Measurements from ENCODE around the gene COL27A1. TPM values are rescaled to one million over a fixed set of nuclear protein-coding genes. Genes with fewer than 3 reads are reported as not detected.

COL27A1 gene
- total RNA-seq, 1 donor from 2014 or later: 48.5 TPM

DNA sequence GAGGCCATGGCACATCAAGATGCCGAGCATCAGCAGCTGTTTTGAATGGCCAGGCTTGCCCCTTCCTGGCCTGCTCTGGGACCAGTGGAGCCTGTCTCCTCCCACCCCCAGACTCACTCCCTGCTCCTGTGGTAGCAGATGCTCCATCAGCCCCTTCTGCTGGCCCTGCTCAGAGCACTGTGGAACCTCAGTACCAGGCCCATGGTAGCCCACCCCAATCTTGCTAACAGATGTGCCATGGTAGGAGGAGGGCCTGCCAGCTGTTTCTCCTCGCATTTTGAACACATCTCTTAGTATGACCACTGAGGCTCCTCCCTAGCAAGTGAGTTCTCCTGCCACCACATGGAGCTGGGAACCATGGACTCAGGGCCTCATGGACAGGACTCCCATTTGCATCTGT lies 29.5 kb downstream of the COL27A1 start:
- H3K4me1 Mint-ChIP-seq (ENCODE audit: low read depth): peaks cover 28% of the 10 kb centered on the region
- DNase-seq (ENCODE audit: low spot score): no peak
- H3K9me3 Mint-ChIP-seq (ENCODE audit: low read depth): peaks cover 4% of the 10 kb centered on the region
- TF ChIP-seq CTCF (IDR thresholded peaks at IDR 0.05): no peak
- H3K27ac Mint-ChIP-seq (ENCODE audit: unreplicated experiment): no peak overlapping the region
- no peaks in the 10 kb centered on the region for H3K27me3 Mint-ChIP-seq (ENCODE audit: low read depth)
- H3K4me3 Mint-ChIP-seq (ENCODE audit: unreplicated experiment): no peak overlapping the region
- peaks cover 19% of the 10 kb centered on the region for H3K36me3 Mint-ChIP-seq (ENCODE audit: low read depth)

GRCh38 chr9:114185570-114186490 lies 30.5 kb downstream of the COL27A1 start:
- no peak overlapping the region for H3K27ac Mint-ChIP-seq (ENCODE audit: unreplicated experiment)
- peaks cover 24% of the 10 kb centered on the region for H3K36me3 Mint-ChIP-seq (ENCODE audit: low read depth)
- no peak for DNase-seq (ENCODE audit: low spot score)
- H3K9me3 Mint-ChIP-seq (ENCODE audit: low read depth): peaks cover 6% of the 10 kb centered on the region
- H3K4me3 Mint-ChIP-seq (ENCODE audit: unreplicated experiment): no peak overlapping the region
- H3K4me1 Mint-ChIP-seq (ENCODE audit: low read depth): peaks cover 19% of the 10 kb centered on the region
- H3K27me3 Mint-ChIP-seq (ENCODE audit: low read depth): no peaks in the 10 kb centered on the region
- TF ChIP-seq CTCF (IDR thresholded peaks at IDR 0.05): no peak

- peaks cover 30% of the 10 kb centered on the region for H3K36me3 Mint-ChIP-seq (ENCODE audit: low read depth)
Observed at GRCh38 chr9:114186605-114187289, 31.4 kb downstream of the COL27A1 start.

GRCh38 chr9:114187827-114188226 lies 32.5 kb downstream of the COL27A1 start:
- no peak for DNase-seq (ENCODE audit: low spot score)
- Mint-ChIP-seq H3K36me3 (ENCODE audit: low read depth) (peaks cover 29% of the 10 kb centered on the region), H3K27me3 (ENCODE audit: low read depth) (no peaks in the 10 kb centered on the region), H3K27ac (ENCODE audit: unreplicated experiment) (no peak overlapping the region), H3K4me3 (ENCODE audit: unreplicated experiment) (no peak overlapping the region), H3K9me3 (ENCODE audit: low read depth) (peaks cover 6% of the 10 kb centered on the region), H3K4me1 (ENCODE audit: low read depth) (peaks cover 4% of the 10 kb centered on the region)
- TF ChIP-seq CTCF (IDR thresholded peaks at IDR 0.05): no peak

More at GRCh38 chr9:114186605-114187289, 31.4 kb downstream of the COL27A1 start:
- no peak overlapping the region for H3K4me3 Mint-ChIP-seq (ENCODE audit: unreplicated experiment)
- H3K27ac Mint-ChIP-seq (ENCODE audit: unreplicated experiment): no peak overlapping the region
- H3K9me3 Mint-ChIP-seq (ENCODE audit: low read depth): peaks cover 6% of the 10 kb centered on the region
- H3K27me3 Mint-ChIP-seq (ENCODE audit: low read depth): no peaks in the 10 kb centered on the region
- DNase-seq (ENCODE audit: low spot score): no peak
- no peak for TF ChIP-seq CTCF (IDR thresholded peaks at IDR 0.05)
- H3K4me1 Mint-ChIP-seq (ENCODE audit: low read depth): peaks cover 9% of the 10 kb centered on the region

- Mint-ChIP-seq H3K4me3 (ENCODE audit: unreplicated experiment) (no peak overlapping the region), H3K4me1 (ENCODE audit: low read depth) (peaks cover 4% of the 10 kb centered on the region), H3K9me3 (ENCODE audit: low read depth) (peaks cover 6% of the 10 kb centered on the region), H3K27ac (ENCODE audit: unreplicated experiment) (no peak overlapping the region), H3K36me3 (ENCODE audit: low read depth) (peaks cover 32% of the 10 kb centered on the region), H3K27me3 (ENCODE audit: low read depth) (no peaks in the 10 kb centered on the region)
- no peak for TF ChIP-seq CTCF (IDR thresholded peaks at IDR 0.05)
- no peak for DNase-seq (ENCODE audit: low spot score)
Observed at GRCh38 chr9:114189823-114190562, 34.7 kb downstream of the COL27A1 start.

Measured in chondrocyte (in vitro differentiated cells).